HK-2 (cell line): ENCODE results near the gene PPP4R3B.
A peak's percentile ranks its signal among the peaks of the same experiment; 100 is the strongest.
"Not testable (repeated sequence)": the region's sequence is repeated elsewhere in the genome, so short reads cannot be mapped to it uniquely, and the experiment has no call there.

Source experiments
- DNase-seq: peaks from one replicate; pipeline ENCODE4 v3.0.0-alpha.2; 2018; ENCODE audit not compliant: unreplicated experiment

Gene PPP4R3B

GRCh38 chr2:55617175-55618024 is at the start of gene PPP4R3B:
TSS of gene PPP4R3B (minus strand) at chr2:55617622. CDS start at chr2:55617285, 337 bp downstream.
- peak; percentile 99 for DNase-seq

- DNase-seq, result no peak
Measured at GRCh38 chr2:55653255-55653654, 35.8 kb upstream of the PPP4R3B start.

- DNase-seq, result no peak
Measured at GRCh38 chr2:55649211-55649610, 31.8 kb upstream of the PPP4R3B start.

DNA sequence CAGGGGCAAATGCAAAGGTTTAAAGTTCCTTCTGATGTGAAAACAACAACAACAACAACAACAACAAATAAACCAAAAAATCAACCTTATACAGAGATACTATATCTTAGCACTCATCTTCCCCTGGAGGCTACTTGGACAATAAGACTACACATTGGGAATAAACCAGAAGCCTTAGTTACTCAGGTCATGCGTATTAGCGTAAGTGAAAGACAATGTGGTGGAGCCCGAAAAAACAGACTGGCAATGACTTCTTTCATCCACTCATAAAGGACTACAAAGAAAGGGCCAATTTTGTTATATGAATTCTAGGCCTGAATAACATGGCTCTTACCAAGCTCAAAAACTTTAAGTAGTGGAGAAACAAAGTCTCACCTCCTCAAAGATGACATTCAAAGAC is 19.4 kb upstream of the PPP4R3B start:
- DNase-seq, result no peak

DNA sequence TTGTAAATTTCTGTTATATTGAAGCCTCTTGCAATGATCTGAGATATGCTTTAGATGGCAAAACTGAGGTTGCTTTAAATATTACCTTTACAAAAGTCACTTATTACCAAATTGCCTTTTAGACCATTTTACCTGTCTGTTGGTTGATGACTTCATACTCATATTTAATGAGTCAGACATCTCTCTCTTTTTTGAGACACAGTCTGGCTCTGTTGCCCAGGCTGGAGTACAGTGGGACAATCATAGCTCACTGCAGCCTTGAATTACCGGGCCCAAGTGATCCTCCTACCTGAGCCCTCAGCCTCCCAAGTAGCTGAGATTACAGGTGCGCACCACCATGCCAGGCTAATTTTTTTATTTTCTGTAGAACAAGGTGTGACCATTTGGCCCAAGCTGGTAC is 11.5 kb upstream of the PPP4R3B start:
- DNase-seq, result no peak

- DNase-seq, result no peak
Measured at GRCh38 chr2:55627915-55628314, 10.5 kb upstream of the PPP4R3B start.

DNA sequence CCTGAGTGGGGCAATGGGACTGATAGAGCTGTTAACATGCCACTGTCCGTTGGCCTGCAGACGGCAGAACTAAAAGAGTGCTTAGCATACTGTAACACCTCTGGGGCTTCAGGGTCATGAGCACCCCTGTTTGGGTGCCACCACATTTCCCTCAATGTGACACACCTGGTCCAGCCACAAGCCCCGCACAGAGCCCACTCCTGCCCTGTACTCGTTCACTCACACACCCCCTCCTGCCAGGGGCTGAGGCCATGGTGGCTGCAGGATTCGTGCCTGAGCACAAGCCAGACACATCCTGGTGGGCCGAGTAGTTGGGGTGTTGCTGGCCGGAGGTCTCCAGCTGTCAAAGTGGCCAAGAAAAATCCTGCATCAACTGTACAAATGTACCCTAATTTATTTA is 4.4 kb upstream of the PPP4R3B start:
- no peak for DNase-seq

- DNase-seq, result no peak
Measured at GRCh38 chr2:55620123-55620779, 2.8 kb upstream of the PPP4R3B start.

GRCh38 chr2:55618275-55619055 is 1.0 kb upstream of the PPP4R3B start:
- DNase-seq, result peak; percentile 50

GRCh38 chr2:55618025-55618274 is 528 bp upstream of the PPP4R3B start:
- DNase-seq, result no peak

DNA sequence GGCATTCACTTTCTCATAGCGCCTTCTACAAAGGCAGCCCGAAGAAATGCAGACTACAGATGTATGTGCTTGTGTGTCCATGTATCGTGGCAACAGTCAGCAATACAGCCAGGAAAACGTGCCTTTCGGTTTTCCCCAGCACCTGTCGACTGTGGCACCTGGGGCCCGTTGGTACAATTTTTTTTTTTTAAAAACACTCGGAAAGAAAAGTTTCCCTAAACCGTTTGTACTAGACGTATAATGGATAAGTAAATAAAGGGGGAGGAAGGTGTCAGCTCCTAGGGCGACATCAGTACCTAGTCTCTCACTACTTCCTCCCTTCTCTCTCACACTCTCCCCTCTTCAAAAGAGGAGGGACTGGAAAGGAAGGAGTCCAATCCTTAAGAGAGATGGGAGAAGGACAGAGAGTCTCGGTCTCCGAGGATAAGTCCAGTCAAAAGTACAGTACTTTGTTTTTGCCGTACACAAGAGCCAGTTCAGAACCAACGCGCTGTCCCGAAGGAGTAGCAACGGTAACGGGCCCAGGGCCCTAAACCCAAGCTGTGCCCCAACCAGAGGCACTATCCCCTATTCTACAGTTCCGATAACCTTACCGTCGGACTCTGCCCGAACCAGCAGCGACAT is 759 bp downstream of the PPP4R3B start:
- DNase-seq, result peak; percentile 26

DNA sequence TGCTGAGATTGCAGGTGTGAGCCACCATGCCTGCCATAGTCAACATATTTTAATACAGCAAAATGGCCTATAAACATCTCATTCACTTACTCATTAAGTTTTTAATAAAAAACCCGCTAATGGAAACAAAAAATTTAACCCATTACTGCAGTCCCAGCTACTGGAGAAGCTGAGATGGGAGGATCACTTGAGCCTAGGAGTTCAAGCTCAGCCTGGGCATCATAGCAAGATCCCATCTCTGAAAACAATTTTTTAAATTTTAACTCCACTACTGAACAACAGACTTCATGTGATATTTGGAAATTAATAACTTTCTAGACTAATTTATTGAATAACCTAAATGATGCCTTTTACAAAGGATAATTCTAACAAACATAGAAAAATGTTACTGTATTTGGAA is 5.4 kb downstream of the PPP4R3B start:
- DNase-seq, result no peak

- DNase-seq, result no peak
Measured at GRCh38 chr2:55610954-55611743, 6.3 kb downstream of the PPP4R3B start.

DNA sequence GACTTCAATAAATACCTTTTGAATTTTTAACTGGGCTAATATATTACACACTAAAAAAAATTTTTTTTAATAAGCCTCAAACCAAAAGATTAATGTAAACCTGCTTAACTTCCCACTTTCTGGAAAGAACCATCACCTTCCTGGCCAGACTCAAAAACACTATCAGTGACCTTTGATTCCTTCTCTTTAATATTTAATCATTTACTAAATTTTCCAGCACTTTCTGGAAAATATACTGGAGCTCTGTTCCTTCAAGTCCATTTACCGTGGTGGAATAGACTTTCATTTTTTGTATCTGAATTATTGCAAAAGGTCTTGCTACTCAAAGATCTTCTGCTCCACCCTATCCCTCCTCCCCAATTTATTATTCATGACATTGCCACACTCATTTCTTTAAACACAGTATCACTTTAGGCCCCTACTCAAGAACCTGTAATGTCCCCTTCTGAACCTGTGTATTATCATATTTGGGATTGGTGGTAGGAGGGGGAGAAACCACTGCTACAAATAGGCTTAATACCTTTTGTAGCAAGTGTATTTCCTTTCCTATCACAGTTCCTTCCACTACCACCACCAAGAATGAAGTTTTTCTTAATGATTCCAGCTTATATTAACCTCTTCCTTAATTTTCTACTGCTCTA is 7.4 kb downstream of the PPP4R3B start:
- DNase-seq, result no peak

DNA sequence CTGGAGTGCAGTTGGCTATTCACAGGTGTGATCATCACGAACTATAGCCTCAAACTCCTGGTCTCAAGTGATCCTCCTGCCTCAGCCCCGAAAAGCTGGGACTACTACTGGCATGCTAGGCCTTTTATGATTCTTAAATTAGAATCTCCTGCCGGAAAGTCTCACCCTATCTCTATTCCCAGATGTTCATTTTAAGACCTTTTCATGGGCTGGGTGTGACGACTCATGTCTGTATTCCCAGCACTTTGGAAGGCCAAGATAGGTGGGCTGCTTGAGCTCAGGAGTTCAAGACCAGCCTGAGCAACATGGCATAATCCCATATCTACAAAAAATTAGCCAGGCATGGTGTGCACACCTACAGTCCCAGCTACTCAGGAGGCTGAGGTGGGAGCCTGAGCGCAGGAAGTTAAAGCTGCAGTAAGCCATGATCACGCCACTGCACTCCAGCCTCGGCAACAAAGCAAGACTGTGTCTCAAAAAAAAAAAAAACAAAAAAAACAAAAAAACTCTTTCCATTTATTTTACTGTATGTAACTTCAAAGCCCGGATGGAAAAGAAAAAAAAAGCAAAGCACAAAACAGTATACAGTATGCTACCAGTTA is 8.1 kb downstream of the PPP4R3B start:
- no peak for DNase-seq

DNA sequence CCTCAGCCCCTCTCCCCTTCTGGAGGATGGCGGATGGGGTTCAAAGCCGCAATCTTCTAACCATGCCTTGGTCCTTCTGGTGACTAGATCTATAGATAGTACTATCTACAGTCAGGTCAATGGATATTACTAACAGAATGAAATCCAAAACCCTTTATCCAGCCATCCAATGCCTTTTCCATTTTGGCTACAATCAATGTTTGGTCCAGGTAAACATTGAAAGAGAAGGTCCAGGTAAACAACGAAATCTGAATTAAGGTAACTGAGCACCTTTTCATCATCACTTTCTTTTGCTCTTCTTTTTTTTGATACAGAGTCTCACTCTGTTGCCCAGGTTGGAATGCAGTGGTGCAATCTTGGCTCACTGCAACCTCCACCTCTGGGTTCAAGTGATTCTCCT is 9.7 kb downstream of the PPP4R3B start:
- no peak for DNase-seq

DNA sequence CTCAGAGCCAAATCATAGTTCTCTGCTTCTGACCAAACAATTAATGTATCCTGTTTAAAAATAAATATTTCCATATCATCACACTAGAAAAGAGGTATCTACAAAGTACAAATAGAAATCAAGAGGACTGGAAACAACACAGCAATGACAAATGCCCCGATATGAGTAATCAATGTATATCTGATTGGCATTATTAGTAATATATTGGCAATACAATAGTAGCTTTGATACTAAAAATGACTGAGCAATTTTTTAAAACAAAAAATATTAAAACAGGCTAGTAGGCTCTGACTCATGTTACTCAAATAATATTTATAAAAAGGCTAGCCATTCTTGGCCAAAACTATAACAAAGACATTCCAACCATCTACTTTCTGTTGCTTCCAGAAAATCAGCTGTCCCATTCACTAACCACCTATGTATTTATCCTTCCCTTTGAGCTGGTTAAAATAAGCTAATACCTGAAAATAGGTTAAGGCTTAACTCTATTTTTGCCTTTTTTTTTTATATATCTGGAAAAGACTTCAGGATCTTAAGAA is 13.3 kb downstream of the PPP4R3B start:
- no peak for DNase-seq

- DNase-seq, result no peak
Measured at GRCh38 chr2:55601849-55602248, 15.6 kb downstream of the PPP4R3B start.

- DNase-seq, result no peak
Measured at GRCh38 chr2:55598056-55598795, 19.2 kb downstream of the PPP4R3B start.

- not testable (repeated sequence) for DNase-seq
Measured at GRCh38 chr2:55596795-55597194, 20.6 kb downstream of the PPP4R3B start.
